Activated naive CD4-positive, alpha-beta T cell (primary cell): Measurements from ENCODE around the gene PHACTR3.

Experiments
- DNase-seq, 4 experiments: peaks; one replicate each; lab custom pipeline; 2025; lab: John Stamatoyannopoulos, UW

PHACTR3 gene

DNA sequence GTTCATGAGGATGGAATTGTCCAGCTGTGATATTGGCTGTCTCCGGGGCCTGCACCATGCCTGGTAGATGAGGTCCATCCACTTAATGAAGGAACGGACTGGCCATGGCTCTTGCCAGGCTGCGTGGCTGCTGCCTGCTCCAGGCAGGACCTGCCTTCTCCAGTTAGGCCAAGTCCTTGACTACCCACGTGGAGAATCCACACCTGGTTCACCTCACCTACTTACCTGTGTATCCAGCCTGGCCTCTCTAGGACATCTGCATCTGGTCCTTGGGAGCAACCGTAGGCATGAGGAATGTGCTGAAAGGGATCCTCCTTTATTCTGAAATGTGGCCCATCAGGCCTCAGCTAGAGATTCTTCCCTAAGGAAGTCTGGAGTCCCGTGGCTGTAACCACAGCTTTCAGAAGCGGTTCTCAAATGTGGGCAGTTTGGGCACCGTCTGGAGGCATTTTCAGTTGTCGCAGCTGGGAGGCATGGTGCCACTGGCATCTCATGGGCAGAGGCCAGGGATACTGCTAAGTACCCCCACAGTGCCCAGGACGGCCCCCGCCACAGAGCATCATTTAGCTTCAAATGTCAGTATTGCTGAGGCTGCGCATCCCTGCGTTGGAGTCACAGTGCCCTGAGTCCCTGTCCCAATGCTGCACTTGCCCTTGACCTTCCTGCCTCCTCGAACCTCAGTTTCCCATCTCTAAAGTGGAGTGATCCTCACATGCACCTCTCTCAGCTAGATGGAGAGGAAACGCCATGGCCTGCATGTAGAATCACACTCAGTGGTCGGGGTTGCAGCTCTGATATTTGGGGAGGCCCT lies 67.5 kb downstream of the PHACTR3 start:
- no peak for DNase-seq

- DNase-seq, result no peak
Measured at GRCh38 chr20:59672576-59672975, 68.2 kb downstream of the PHACTR3 start.

DNA sequence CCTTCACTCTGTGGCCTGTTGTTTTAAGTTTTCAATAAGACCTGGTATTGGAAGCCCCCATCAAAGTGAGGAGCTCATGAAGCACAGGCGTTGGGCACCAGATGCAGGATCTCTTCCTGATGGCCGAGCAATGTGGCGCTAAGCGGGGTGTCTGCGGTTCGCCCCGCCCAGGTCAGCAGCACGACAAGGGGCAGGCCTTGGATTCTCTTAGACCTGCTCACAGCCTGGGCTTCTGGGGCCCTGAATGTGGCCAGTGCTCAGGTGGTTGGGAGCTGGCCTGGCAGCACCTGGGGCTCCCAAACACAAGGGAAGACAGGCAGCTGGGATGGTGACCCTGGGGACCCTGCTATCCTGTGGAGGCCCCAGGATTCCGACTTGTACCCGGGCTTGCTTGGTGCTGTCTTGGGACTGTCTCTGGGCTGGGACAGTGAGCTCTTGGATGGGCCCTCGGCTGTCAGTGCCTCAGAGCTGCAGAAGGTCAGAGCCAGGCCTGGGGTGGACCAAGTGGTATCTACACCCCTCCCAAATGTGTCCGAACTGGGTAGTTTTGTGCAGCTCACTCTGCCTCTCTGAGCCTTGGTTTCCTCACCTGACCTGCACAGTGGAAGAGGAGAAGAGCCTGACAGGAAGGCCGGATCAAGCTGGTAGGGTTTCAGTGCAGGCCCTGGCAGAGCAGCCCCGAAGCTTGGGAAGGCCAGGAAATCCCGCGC lies 69.1 kb downstream of the PHACTR3 start:
- DNase-seq, result no peak

GRCh38 chr20:59673998-59674445 lies 69.7 kb downstream of the PHACTR3 start:
- no peak for DNase-seq

- DNase-seq, result no peak
Measured at GRCh38 chr20:59676126-59676850, 71.9 kb downstream of the PHACTR3 start.

DNA sequence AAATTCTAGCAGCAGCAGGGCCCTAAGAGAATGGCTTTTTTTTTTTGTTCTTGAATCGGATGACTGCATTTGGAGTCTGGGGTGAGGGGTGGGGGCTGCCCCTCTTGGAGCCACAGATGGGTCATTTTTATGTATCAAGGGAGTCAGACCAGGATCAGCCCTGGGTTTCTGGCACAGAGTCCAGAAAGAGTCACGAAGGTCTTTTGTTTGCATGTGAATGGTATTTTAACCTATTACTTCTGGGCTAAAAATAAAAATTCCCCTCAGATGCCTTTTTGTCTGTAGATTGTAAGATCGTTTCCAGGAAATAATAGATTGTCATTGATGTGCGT lies 72.5 kb downstream of the PHACTR3 start:
- no peak for DNase-seq

DNA sequence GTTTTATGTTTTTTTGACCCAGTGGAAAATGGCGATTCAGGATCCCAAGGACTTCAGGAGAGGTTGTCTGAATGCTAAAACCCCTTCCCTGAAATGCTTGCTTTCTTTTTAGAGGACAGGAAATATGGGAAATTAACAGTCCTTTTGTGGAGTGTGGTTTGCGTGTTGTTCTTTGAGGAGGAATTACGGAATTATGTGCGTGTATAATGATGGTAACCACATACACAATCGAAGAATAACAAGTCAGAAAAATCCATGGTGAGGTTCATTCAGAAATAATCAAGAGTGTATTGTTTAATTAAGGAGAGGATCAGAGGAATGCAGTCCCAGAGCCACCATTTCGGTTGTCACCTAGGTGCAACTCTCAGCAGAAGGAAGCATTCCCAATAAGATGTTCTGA lies 73.2 kb downstream of the PHACTR3 start:
- DNase-seq, result no peak

DNA sequence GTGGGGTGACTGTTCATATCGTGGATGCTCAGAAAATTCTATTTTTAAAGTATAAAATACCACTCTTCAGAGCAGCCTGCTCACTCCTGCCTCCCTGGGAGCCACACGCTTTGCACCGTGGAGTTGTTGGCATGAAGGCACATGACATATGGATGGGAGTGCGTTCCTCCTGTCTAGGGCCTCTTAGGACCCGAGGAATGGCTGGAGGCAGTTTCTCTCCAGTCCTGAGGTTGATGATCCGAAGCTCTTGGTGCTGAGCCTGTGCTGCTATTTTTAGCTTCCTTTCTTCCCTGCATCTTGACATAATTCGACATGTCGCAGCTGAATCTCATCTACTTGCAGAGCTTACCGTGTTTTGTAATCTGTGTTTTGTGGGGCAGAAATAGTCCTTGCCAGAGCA lies 73.9 kb downstream of the PHACTR3 start:
- DNase-seq, result no peak

DNA sequence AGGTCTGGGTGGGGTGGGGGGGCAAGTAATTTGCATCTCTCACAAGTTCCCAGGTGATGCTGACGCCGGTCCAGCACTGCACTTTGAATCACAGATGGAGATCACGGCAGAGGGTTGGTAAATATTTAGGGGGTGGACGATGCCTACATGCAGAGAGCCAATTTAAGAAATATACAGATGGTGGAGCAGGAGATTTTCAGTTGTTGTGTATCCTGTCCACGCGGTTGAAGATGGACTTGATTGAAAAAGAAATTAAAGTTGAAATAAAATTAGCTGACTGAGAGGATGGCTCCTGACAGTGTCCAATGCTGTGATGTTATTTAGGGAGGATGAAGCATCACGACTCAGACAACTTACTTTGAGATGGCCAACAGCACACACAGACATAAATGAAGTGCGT lies 74.6 kb downstream of the PHACTR3 start:
- no peak for DNase-seq

- DNase-seq, result no peak
Measured at GRCh38 chr20:59680148-59680650, 75.9 kb downstream of the PHACTR3 start.

GRCh38 chr20:59680852-59681251 lies 76.5 kb downstream of the PHACTR3 start:
- no peak for DNase-seq

DNA sequence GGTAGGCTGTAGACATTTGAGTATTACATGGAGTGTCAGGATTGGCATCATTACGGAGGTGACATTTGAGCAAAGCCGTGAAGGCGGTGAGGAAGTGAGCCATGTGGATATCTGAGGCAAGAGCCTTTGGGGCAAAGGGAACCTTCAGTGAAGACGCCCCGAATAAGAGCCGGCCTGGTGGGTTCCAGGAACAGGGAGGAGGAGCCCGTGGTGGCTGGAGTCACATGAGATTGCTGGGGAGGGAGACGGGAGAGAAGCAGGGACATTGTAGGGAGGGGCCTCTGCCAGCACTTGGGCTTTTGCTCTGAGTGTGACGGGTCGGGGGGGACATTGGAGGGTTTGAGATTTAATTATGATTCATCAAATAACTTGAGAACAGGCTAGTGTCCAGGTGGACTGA lies 78.3 kb downstream of the PHACTR3 start:
- DNase-seq, result no peak

DNA sequence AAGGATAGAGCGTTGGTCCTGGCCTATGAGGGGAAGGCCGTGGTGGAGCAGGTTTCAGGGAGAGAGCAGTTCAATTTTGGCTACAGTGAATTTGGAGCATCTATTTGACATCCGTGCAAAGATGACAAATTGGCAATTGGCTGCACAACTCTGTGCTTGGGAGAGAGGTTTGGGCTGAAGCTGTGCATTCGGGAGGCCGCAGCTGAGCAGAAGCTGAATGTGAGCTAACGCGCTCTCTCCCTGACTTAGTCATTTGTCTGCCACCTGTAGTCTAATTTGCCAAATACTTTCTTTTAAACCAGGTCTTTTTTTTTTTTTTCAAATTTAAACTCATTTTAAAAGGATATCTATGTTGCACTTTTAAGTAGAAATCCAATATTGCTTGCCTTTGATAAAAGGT lies 78.8 kb downstream of the PHACTR3 start:
- DNase-seq, result no peak

DNA sequence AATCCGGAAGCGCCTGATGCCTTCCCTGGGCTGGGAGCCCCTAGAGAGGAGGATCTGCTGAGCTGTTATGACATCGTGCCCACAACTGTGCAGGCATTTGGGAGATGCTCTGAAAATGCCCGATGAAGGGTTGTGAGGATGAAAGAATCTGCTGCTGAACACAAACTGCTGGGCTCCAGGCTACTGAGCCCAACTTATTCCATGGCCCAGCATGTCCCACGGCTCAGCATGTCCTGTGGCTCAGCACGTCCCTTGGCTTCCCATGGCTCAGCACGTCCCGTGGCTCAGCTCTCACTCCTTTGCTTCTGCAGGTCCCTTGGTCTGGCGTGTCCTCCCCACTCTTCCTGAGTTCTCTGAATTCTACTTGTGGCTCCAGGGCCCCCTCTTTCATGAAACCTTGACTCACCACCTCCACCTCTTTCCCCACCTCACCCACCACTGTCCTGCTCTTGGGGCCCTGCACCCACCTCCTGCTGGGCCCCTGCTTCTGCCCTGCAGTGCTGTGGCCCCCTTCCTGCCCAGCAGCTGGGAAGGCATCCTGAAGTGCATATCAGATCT lies 80.4 kb downstream of the PHACTR3 start:
- DNase-seq, result no peak

GRCh38 chr20:59686404-59687346 lies 82.3 kb downstream of the PHACTR3 start:
- DNase-seq, result no peak

DNA sequence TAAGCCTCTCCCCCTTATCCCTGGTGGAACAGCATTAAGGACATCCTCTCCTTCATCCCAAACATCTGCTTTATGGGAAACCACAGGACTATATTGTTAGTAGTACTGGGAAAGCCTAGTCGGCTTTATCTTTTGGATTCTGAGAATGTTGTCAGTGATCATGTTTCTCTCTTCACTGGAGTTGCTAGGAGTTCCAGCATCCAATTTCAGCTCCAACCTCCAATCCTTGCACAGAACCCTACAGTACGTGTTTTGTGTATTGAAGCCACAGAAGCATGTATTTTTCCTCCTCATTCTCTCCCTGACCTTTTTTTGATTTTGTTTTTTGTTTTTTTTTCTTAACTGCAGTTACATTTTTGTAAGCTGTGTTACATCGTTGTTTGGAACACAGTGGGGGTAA lies 84.0 kb downstream of the PHACTR3 start:
- no peak for DNase-seq

DNA sequence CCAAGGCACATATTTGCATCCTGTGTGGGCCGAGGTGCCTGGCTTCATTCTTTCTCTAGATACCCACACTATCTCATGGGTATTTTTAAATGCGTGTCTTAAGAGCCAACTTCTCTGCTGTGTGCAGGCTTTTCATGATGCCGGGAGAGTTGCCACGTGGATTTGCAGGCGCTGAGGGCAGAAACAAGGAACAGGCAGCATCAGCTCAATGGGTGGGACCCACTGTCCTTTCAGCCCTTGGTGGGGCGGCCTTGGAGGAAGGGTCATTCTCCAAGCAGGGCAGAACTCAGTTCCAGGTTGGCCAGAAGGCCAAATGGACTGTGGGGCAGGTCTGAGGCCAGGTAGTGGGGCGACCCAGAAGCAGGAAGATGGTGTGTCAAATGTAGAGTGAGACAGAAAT lies 84.7 kb downstream of the PHACTR3 start:
- DNase-seq, result no peak

- DNase-seq, result no peak
Measured at GRCh38 chr20:59690101-59690500, 85.8 kb downstream of the PHACTR3 start.

- no peak for DNase-seq
Measured at GRCh38 chr20:59690976-59691375, 86.6 kb downstream of the PHACTR3 start.

GRCh38 chr20:59692139-59692538 lies 87.8 kb downstream of the PHACTR3 start:
- no peak for DNase-seq

- no peak for DNase-seq
Measured at GRCh38 chr20:59693587-59693986, 89.2 kb downstream of the PHACTR3 start.
